ENCODE results near the gene RFX8.

- no peak for TF ChIP-seq CTCF (IDR thresholded peaks at IDR 0.05; ENCODE audit: low read depth, low read length)
- TF ChIP-seq EZH2phosphoT487 (IDR thresholded peaks at IDR 0.05; ENCODE audit: low read depth) = no peak
These were observed 28.0 kb downstream of the RFX8 start for GRCh38 chr2:101446869-101447268.
